PC-9 (cell line): Measurements from ENCODE around the gene ERCC6L2. TPM values are rescaled to one million over a fixed set of nuclear protein-coding genes. Genes with fewer than 3 reads are reported as not detected.

Experiments
- BruUV-seq: library from RNA; stranded (reverse); fragments of 400-500 nt; replicated peaks from 2 replicates; lab custom pipeline; 2021; lab: Mats Ljungman, UMichigan
- CTCF ChIA-PET: fragments of 300-600 bp; sonication (Branson Sonifier 250); formaldehyde crosslinking; loops from one replicate; lab custom pipeline; 2022; ENCODE audit warnings: antibody characterized with exemption; lab: Charles Lee
- POLR2A ChIA-PET: fragments of 300-600 bp; sonication (Branson Sonifier 250); formaldehyde crosslinking; loops from one replicate; lab custom pipeline; 2022; ENCODE audit warnings: antibody characterized with exemption; ENCODE audit not compliant: unreplicated experiment; lab: Charles Lee
- DNase-seq, 2 experiments: peaks; one replicate each; pipeline versions ENCODE4 v3.0.0 to v3.0.0-alpha.2; 2015 to 2022; ENCODE audit warnings: mixed read lengths in 1 of 2
- H2AFZ ChIP-seq: fragments of 200-600 bp; sonication (generic); 2 replicates; pipeline ENCODE4 v1.8.1; 2017; ENCODE audit warnings: antibody characterized with exemption
- H3F3A ChIP-seq: fragments of 200-600 bp; sonication (generic); 2 replicates; pipeline ENCODE4 v1.8.1; 2017; ENCODE audit warnings: antibody characterized with exemption, mild to moderate bottlenecking, low read depth; ENCODE audit not compliant: insufficient read depth
- H3K27ac ChIP-seq: fragments of 200-600 bp; sonication (generic); 2 replicates; pipeline ENCODE4 v1.6.1; 2016; ENCODE audit warnings: mixed run types
- H3K27me3 ChIP-seq: fragments of 200-600 bp; sonication (generic); 2 replicates; pipeline ENCODE4 v1.6.1; 2016; ENCODE audit warnings: low read depth, mixed run types; ENCODE audit not compliant: insufficient read depth
- H3K36me3 ChIP-seq: fragments of 200-600 bp; sonication (generic); 2 replicates; pipeline ENCODE4 v1.6.1; 2016; ENCODE audit warnings: low read depth, mixed run types
- H3K4me1 ChIP-seq: fragments of 200-600 bp; sonication (generic); replicated peaks from 2 replicates; pipeline ENCODE4 v1.6.1; 2016; ENCODE audit warnings: mixed run types; ENCODE audit not compliant: insufficient read depth
- H3K4me2 ChIP-seq: fragments of 200-600 bp; sonication (generic); 2 replicates; pipeline ENCODE4 v1.6.1; 2017; ENCODE audit warnings: mixed run types
- H3K4me3 ChIP-seq: fragments of 200-600 bp; sonication (generic); 2 replicates; pipeline ENCODE4 v1.6.1; 2016; ENCODE audit warnings: mixed run types
- H3K79me2 ChIP-seq: fragments of 200-600 bp; sonication (generic); 2 replicates; pipeline ENCODE4 v1.6.1; 2017; ENCODE audit warnings: low read depth, mixed run types
- H3K9me2 ChIP-seq: fragments of 200-600 bp; sonication (generic); 2 replicates; pipeline ENCODE4 v1.8.1; 2017; ENCODE audit warnings: mild to moderate bottlenecking; ENCODE audit not compliant: insufficient read depth
- H3K9me3 ChIP-seq: fragments of 200-600 bp; sonication (generic); 2 replicates; pipeline ENCODE4 v1.8.1; 2016; ENCODE audit warnings: low read depth; ENCODE audit not compliant: insufficient read depth
- H4K20me1 ChIP-seq: fragments of 200-600 bp; sonication (generic); 2 replicates; pipeline ENCODE4 v1.8.1; 2017; ENCODE audit not compliant: insufficient read depth
- EZH2 ChIP-seq: fragments of 200-600 bp; sonication (generic); IDR thresholded peaks from 2 replicates; pipeline ENCODE4 v1.8.0; 2017; ENCODE audit warnings: antibody characterized with exemption, low read depth
- intact Hi-C: fragments of 100-400 bp; cut with micrococcal nuclease; formaldehyde crosslinking; loops from one replicate; pipeline ENCODE4 v1.10.0; 2022; ENCODE audit not compliant: unreplicated experiment
- total RNA-seq: library from RNA; stranded (reverse); gene quantifications from 2 replicates; pipeline ENCODE4 v1.2.3, GENCODE V29; 2021
- TF ChIP-seq, protein P1 (sequence below): fragments of 200-600 bp; sonication (generic); conservative IDR thresholded peaks from 2 replicates; pipeline ENCODE4 v1.6.1; 2017; ENCODE audit warnings: mixed run types, antibody characterized with exemption, mild to moderate bottlenecking, moderate library complexity

ERCC6L2 gene
- total RNA-seq, 1 experiment from 2014 or later, result 41.4 TPM

DNA sequence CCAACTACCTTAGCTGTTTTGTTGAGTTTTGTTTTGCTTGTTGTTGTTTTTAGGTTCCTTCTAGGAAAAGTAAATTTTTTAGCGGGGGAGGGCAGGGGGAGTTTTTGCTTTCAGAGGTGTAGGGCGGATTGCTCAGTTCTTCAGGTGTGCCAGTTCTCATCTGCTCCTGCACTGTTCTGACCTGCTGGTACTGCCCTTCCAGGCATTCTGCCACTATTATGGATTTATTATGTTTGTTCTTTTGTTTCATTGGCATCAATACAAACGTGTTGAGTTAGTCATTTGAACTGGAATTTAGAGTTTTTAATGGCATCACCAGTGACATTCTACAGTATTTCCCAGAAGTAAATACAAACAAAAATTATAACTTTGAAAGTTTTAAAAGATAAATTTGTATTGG lies 26.0 kb downstream of the ERCC6L2 start:
- Histone ChIP-seq H3K36me3 (0 out of 2 replicates have a peak, but pooled peaks cover 3% of the 10 kb centered on the region), H2AFZ (no peak overlapping the region), H3K27ac (no peak overlapping the region), H3K27me3 (no peaks in the 10 kb centered on the region), H3K4me3 (no peak overlapping the region), H3K9me3 (no peaks in the 10 kb centered on the region), H3K4me1 (no peaks in the 10 kb centered on the region), H3F3A (no peaks in the 10 kb centered on the region), H4K20me1 (peaks cover 14% of the 10 kb centered on the region), H3K79me2 (0 out of 2 replicates have a peak, but pooled peaks cover 8% of the 10 kb centered on the region), H3K4me2 (no peak overlapping the region), H3K9me2 (no peaks in the 10 kb centered on the region)
- no peak for TF ChIP-seq EZH2
- TF ChIP-seq, protein P1, sequence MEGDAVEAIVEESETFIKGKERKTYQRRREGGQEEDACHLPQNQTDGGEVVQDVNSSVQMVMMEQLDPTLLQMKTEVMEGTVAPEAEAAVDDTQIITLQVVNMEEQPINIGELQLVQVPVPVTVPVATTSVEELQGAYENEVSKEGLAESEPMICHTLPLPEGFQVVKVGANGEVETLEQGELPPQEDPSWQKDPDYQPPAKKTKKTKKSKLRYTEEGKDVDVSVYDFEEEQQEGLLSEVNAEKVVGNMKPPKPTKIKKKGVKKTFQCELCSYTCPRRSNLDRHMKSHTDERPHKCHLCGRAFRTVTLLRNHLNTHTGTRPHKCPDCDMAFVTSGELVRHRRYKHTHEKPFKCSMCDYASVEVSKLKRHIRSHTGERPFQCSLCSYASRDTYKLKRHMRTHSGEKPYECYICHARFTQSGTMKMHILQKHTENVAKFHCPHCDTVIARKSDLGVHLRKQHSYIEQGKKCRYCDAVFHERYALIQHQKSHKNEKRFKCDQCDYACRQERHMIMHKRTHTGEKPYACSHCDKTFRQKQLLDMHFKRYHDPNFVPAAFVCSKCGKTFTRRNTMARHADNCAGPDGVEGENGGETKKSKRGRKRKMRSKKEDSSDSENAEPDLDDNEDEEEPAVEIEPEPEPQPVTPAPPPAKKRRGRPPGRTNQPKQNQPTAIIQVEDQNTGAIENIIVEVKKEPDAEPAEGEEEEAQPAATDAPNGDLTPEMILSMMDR, result no peak
- BruUV-seq, result no TSS peak
- intact Hi-C loops, result loop anchor here (10.0 kb wide), 1 partner anchor 157 kb away; no protein-coding TSS in a partner anchor
- ChIA-PET CTCF (no interaction called here), POLR2A (interaction anchor here (0.6 kb wide), 1 partner anchor 1985 kb away, joined by 8 read pairs; no protein-coding TSS in a partner anchor)
- no peak for DNase-seq

DNA sequence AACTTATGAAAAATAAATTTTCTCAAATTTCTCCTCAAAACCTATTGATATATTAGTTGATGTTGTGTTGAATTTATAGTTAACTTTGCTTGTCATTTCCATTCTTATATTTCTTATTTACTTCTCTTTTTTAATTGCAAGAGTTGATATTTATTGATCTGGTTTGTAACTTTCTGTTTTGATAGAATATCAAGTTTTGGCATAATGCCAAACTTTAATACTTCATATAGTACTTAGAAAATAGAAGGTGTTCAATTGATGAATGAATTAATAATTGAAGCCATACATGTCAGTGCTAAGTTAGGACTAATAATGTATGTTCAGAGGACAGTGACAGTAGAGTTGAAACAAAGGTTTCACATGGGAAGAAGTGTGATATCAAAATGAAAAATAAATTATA lies 27.9 kb downstream of the ERCC6L2 start:
- intact Hi-C loops, result loop anchor here (10.0 kb wide), 1 partner anchor 159 kb away; no protein-coding TSS in a partner anchor
- Histone ChIP-seq H2AFZ (no peak overlapping the region), H3K4me1 (no peaks in the 10 kb centered on the region), H4K20me1 (peaks cover 14% of the 10 kb centered on the region), H3K4me2 (no peak overlapping the region), H3K36me3 (no peaks in the 10 kb centered on the region), H3K4me3 (no peak overlapping the region), H3F3A (no peaks in the 10 kb centered on the region), H3K27me3 (no peaks in the 10 kb centered on the region), H3K79me2 (0 out of 2 replicates have a peak, but pooled peaks cover 8% of the 10 kb centered on the region), H3K27ac (no peak overlapping the region), H3K9me3 (no peaks in the 10 kb centered on the region), H3K9me2 (no peaks in the 10 kb centered on the region)
- TF ChIP-seq, protein P1, result no peak
- TF ChIP-seq EZH2, result no peak
- CTCF ChIA-PET, result no interaction called here
- BruUV-seq, result no TSS peak
- DNase-seq, result no peak
- POLR2A ChIA-PET, result no interaction called here

DNA sequence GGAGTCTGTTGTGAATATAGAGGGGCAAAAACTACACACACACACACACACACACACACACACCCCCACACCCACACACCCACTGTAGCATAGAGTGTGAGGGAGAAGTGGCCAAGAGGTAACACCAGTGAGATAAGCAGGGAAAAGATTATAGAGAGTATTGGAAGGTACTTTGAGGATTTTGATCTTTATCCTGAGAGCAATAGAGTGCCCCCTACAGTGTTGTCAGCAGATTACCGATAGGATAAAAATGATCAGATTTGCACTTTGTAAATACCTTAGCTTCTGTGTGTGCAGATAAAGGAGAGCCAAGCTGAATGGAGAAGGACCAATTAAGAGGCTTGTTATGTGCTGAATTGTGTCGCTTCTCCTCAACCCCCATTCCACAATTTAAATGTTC lies 32.3 kb downstream of the ERCC6L2 start:
- Histone ChIP-seq H3K4me3 (no peak overlapping the region), H3F3A (no peaks in the 10 kb centered on the region), H3K9me3 (no peaks in the 10 kb centered on the region), H3K36me3 (0 out of 2 replicates have a peak, but pooled peaks cover 6% of the 10 kb centered on the region), H2AFZ (no peak overlapping the region), H4K20me1 (peaks cover 11% of the 10 kb centered on the region), H3K27me3 (no peaks in the 10 kb centered on the region), H3K27ac (no peak overlapping the region), H3K4me2 (no peak overlapping the region), H3K79me2 (0 out of 2 replicates have a peak, but pooled peaks cover 3% of the 10 kb centered on the region), H3K9me2 (no peaks in the 10 kb centered on the region), H3K4me1 (no peaks in the 10 kb centered on the region)
- CTCF ChIA-PET, result no interaction called here
- TF ChIP-seq EZH2, result no peak
- TF ChIP-seq, protein P1, result peak; percentile 30; the same call in 1 of the 2 replicates
- intact Hi-C loops, result loop anchor here (10.0 kb wide), 1 partner anchor 163 kb away; no protein-coding TSS in a partner anchor
- POLR2A ChIA-PET, result no interaction called here
- no TSS peak for BruUV-seq
- DNase-seq, result no peak
